Uterine smooth muscle cell (primary cell): ENCODE measurements around the gene ZNF654. TPM values are rescaled to one million over a fixed set of nuclear protein-coding genes. Genes with fewer than 3 reads are reported as not detected.

ENCODE experiments used
- total RNA-seq: library from RNA; depleted of rRNA; stranded (reverse); fragments of >200 nt; gene quantifications from 2 replicates; pipeline ENCODE4 v1.2.3, GENCODE V29; 2014

ZNF654 gene
- 17.5 and 24.6 TPM in 2 replicates for total RNA-seq

GRCh38 chr3:88058581-88059379 is at the start of gene ZNF654, which contains the start of gene CGGBP1:
TSS of gene ZNF654 (plus strand) at chr3:88059255. CDS start at chr3:88059320, 65 bp downstream.
TSS of gene CGGBP1 (minus strand) at chr3:88059005. CDS start at chr3:88055976, 3,029 bp downstream.

GRCh38 chr3:88149509-88150362 is 90.7 kb downstream of the ZNF654 start, which contains the start of gene C3orf38:
TSS of gene C3orf38 (plus strand) at chr3:88149959. CDS start at chr3:88150053, 94 bp downstream.

Other genes with a start within 250 kb of the ZNF654 start
- gene CGGBP1, start 250 bp upstream of the ZNF654 start, total RNA-seq, result 65.7 and 77.1 TPM in 2 replicates
- gene C3orf38, start 90.7 kb downstream of the ZNF654 start, total RNA-seq, result 26.4 and 27.0 TPM in 2 replicates